NCI-H510A treated with DMSO at 0.1 percent for 48 hours (cell line): ENCODE data around the gene PHTF2.
A peak's percentile ranks its signal among the peaks of the same experiment; 100 is the strongest.
"Not testable (repeated sequence)": the region's sequence is repeated elsewhere in the genome, so short reads cannot be mapped to it uniquely, and the experiment has no call there.

ENCODE experiments used
- DNase-seq: peaks from one replicate; lab custom pipeline; 2025; lab: John Stamatoyannopoulos, UW

PHTF2 gene

DNA sequence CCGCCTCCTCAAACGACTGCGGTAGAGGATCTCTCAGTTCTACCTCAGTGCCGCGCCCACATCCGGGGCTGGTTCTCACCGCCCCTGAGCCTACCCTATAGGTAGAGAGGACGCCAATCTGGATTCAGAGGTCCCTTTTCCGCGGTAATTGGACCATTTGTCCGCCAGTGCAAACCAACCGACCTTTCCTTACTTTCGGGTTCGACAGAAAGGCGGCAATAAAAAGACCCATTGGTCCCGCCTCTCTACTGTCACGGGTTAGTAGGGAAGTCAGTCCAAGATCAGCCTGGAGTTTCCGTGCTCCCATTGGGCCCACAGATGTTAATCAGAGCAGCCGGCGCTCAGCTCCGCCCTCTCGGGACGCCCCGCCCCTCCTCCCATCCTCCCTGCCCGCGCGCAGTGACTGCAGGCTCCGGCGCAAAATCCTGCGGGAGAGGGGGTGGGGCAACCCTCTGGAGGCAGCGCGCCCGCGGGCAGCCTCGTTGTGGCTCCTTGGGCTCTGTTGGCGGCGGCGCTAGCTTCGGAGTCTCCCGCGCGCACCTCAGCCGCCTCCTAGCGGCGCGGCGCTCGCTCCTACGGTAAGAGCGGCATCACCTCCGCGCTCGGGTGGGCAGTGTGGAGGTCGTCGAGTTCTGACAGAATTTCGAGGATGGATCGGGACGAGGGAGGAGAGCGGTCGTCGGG, at the start of gene PHTF2, which contains the start of gene TMEM60:
Gene PHTF2 (plus strand): TSS at position 380 of the 684 bp plus-strand sequence.
Gene TMEM60 (minus strand): TSS at position 41 of the 684 bp plus-strand sequence. CDS start 4,061 bp downstream, outside the sequence.
- peak; percentile 90 for DNase-seq

GRCh38 chr7:77752016-77752415, 46.6 kb upstream of the PHTF2 start:
- no peak for DNase-seq

GRCh38 chr7:77753173-77753572, 45.4 kb upstream of the PHTF2 start:
- DNase-seq, result peak; percentile 19

- no peak for DNase-seq
Measured at GRCh38 chr7:77757589-77757988, 41.0 kb upstream of the PHTF2 start.

- DNase-seq, result peak; percentile 10
Measured at GRCh38 chr7:77759294-77759889, 39.2 kb upstream of the PHTF2 start.

GRCh38 chr7:77760809-77761453, 37.6 kb upstream of the PHTF2 start:
- no peak for DNase-seq

GRCh38 chr7:77765481-77765880, 33.1 kb upstream of the PHTF2 start:
- DNase-seq, result no peak

- no peak for DNase-seq
Measured at GRCh38 chr7:77765906-77766800, 32.4 kb upstream of the PHTF2 start.

GRCh38 chr7:77766801-77767605, 31.6 kb upstream of the PHTF2 start:
- no peak for DNase-seq

DNA sequence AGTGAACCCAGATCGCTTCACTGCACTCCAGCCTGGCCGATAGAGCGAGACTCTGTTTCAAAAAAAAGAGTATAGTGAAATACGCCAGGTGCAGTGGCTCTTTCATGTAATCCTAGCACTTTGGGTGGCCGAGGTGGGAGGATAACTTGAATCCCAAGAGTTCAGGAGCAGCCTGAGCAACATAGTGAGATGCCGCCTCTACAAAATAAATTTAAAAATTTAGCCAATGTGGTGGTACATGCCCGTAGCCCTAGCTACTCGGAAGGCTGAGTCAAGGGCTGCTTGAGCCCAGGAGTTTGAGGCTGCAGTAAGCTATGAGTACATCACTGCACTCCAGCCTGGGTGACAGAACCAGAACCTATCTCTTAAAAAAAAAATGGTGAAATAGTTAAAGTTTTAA, 28.3 kb upstream of the PHTF2 start:
- no peak for DNase-seq

DNA sequence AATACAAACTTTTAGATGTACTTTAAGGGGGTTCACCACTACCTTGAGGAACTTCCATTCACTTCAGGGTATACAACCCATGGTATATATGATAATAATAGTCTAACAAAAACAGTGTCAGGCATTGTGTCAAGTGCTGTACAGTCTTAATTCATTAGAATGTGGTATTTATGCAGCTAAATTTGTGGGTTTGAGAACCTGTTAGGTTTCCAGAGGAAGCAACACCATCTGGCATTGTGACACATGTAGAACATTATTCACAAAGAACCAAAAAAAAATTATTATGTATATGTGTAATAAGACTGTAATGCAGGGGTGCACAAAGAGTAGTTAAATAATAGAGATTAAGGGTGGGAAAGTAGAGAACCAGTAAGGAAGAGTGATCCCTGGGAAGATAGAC, 26.7 kb upstream of the PHTF2 start:
- no peak for DNase-seq

DNA sequence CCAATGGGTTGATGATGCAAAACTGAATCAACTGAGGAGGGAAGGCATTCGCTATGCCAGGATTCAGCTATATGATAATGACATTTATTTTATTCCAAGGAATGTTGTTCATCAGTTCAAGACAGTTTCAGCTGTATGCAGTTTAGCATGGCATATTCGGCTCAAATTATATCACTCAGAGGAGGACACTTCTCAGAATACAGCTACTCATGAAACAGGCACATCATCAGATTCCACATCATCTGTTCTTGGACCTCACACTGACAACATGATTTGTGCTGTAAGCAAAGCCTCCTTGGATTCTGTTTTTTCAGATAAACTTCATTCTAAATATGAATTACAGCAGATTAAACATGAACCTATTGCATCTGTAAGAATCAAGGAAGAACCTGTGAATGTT, 20.0 kb upstream of the PHTF2 start:
- DNase-seq, result no peak

- DNase-seq, result no peak
Measured at GRCh38 chr7:77782383-77782782, 16.2 kb upstream of the PHTF2 start.

GRCh38 chr7:77783111-77783510, 15.5 kb upstream of the PHTF2 start:
- DNase-seq, result no peak

GRCh38 chr7:77783545-77783944, 15.0 kb upstream of the PHTF2 start:
- DNase-seq, result no peak

DNA sequence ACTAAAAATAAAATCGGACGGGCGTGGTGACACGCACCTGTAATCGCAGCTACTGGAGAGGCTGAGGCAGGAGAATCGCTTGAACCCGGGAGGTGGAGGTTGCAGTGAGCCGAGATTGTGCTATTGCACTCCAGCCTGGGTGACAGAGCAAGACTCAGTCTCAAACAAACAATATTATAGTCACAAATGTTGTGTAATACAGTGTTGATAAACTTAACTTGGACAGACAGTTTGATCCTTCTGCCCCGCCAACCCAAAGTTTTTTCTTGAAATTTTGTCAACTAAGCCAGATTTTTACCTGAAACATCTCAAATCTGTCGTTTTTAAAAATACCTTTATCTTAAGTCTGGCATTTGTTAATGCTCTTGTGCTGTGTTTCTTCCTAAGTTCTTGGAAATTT, 14.1 kb upstream of the PHTF2 start:
- not testable (repeated sequence) for DNase-seq

DNA sequence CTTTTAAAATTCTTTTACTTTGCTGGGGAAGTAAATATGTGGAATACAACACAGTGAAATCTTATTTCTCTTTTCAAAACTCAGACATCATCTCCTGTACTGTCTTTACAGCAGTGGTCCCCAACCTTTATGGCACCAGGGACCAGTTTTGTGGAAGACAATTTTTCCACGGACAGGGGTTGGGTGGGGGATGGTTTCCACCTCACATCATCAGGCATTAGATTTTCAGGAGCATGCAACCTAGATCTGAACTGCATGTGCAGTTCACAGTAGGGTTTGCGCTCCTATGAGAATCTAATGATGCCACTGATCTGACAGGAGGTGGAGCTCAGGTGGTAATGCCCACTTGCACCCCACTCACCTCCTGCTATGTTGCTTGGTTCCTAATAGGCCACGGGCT, 12.6 kb upstream of the PHTF2 start:
- no peak for DNase-seq

GRCh38 chr7:77786741-77787140, 11.8 kb upstream of the PHTF2 start:
- no peak for DNase-seq

GRCh38 chr7:77788327-77788902, 10.2 kb upstream of the PHTF2 start:
- no peak for DNase-seq

DNA sequence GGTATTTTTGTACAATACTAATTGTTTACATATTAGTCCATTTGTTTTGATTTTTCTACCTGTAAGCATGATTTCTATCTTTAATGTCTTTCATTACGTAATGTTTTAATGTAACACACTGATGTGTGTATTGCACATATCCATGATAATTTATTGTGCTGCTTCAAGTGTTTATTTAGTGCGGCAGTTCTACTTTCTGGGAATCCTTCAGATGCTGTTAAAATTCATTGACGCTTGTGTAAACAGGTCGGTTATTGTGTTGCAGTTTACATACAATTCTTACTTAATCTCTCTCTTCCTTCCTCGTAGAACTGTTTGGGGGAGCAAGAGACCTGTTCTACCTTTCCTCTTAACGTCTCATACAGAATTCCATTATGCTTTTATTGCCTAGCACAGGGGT, 7.2 kb upstream of the PHTF2 start:
- DNase-seq, result peak; percentile 78

- no peak for DNase-seq
Measured at GRCh38 chr7:77791956-77792355, 6.6 kb upstream of the PHTF2 start.
